Left lung (tissue), 14 donors: ENCODE measurements around the gene MRGPRD. TPM values are rescaled to one million over a fixed set of nuclear protein-coding genes. Genes with fewer than 3 reads are reported as not detected.

Source experiments
- ATAC-seq: fragments of 200-7000 bp; cut with Tn5 transposase; one replicate; pipeline ENCODE4 v1.9.1; 2020; ENCODE audit warnings: moderate library complexity
- DNase-seq, 4 donors: peaks; one replicate each; pipeline ENCODE4 v3.0.0-alpha.2; 2013 to 2020
- H3K27ac ChIP-seq, 2 donors: fragments of 200-600 bp; sonication (generic) in 1 of 2; one replicate each; pipeline versions ENCODE4 v1.5.0 to v1.8.0; 2020 to 2021
- H3K27me3 ChIP-seq, 2 donors: fragments of 200-600 bp; sonication (generic) in 1 of 2; one replicate each; pipeline versions ENCODE4 v1.5.0 to v1.8.0; 2020 to 2021
- H3K36me3 ChIP-seq, 2 donors: fragments of 200-600 bp; sonication (generic) in 1 of 2; one replicate each; pipeline versions ENCODE4 v1.5.0 to v1.8.0; 2020 to 2021
- H3K4me1 ChIP-seq, 2 donors: fragments of 200-600 bp; one replicate each; pipeline ENCODE4 v1.8.0; 2021
- H3K4me3 ChIP-seq, 2 donors: fragments of 200-600 bp; sonication (generic) in 1 of 2; one replicate each; pipeline versions ENCODE4 v1.5.0 to v1.8.0; 2020 to 2021; ENCODE audit warnings: mild to moderate bottlenecking in 1 of 2
- H3K9me3 ChIP-seq, 2 donors: fragments of 200-600 bp; sonication (generic) in 1 of 2; one replicate each; pipeline versions ENCODE4 v1.5.0 to v1.8.0; 2020 to 2021
- intact Hi-C, 2 donors: fragments of 100-400 bp; cut with DNase I; formaldehyde crosslinking; loops; one replicate each; pipeline versions ENCODE4 v1.11.2 to v1.14.2; 2022
- long read RNA-seq, 12 donors: library from polyadenylated mRNA in 2 of 12; unstranded in 2 of 12; transcript quantifications; one replicate each; pipeline ENCODE4 v2.0.0 and lab custom pipeline, GENCODE V29; 2019 to 2026
- polyA plus RNA-seq, 6 donors: library from polyadenylated mRNA; unstranded; fragments of 120-200 nt; gene quantifications; one replicate each; pipeline ENCODE4 v1.2.1, GENCODE V29; 2013; ENCODE audit not compliant: insufficient read length in 6 of 6
- total RNA-seq, 2 donors: library from RNA; stranded (reverse); fragmentation: NEBNext Ultra II Directional; extraction: Animal tissue kit (Norgen Biotek cat#: 25700); gene quantifications; one replicate each; pipeline ENCODE4 v1.2.1, GENCODE V29; 2021
- TF ChIP-seq, protein P1 (sequence below), 2 donors: fragments of 200-600 bp; sonication (generic) in 1 of 2; IDR thresholded peaks; one replicate each; pipeline versions ENCODE4 v1.5.0 to v1.8.0; 2021; ENCODE audit warnings: antibody characterized with exemption in 2 of 2
- donor health status: DM: no; HTN: yes; CAD: no.
- donor health status: DM: no; HTN: no; CAD: no.

The MRGPRD gene
- total RNA-seq (not detected), polyA plus RNA-seq (not detected)
- long read RNA-seq, donor 1 = 0 reads
- long read RNA-seq, donor 2 = 0 reads
- long read RNA-seq, donor 3 = 0 reads
- long read RNA-seq, donor 4 = 0 reads
- long read RNA-seq, donor 5 = 0 reads
- long read RNA-seq, donor 6 = 0 reads
- long read RNA-seq, donor 7 = 0 reads
- long read RNA-seq, donor 8 = 0 reads
- long read RNA-seq, donor 9 = 0 reads
- long read RNA-seq, donor 10 = 0 reads
- long read RNA-seq, donor 11 = 0 reads
- long read RNA-seq, donor 12 = 0 reads

- TF ChIP-seq, protein P1, sequence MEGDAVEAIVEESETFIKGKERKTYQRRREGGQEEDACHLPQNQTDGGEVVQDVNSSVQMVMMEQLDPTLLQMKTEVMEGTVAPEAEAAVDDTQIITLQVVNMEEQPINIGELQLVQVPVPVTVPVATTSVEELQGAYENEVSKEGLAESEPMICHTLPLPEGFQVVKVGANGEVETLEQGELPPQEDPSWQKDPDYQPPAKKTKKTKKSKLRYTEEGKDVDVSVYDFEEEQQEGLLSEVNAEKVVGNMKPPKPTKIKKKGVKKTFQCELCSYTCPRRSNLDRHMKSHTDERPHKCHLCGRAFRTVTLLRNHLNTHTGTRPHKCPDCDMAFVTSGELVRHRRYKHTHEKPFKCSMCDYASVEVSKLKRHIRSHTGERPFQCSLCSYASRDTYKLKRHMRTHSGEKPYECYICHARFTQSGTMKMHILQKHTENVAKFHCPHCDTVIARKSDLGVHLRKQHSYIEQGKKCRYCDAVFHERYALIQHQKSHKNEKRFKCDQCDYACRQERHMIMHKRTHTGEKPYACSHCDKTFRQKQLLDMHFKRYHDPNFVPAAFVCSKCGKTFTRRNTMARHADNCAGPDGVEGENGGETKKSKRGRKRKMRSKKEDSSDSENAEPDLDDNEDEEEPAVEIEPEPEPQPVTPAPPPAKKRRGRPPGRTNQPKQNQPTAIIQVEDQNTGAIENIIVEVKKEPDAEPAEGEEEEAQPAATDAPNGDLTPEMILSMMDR (IDR thresholded peaks at IDR 0.05) = no peak
- ATAC-seq = no peak
- DNase-seq = no peak
- peaks cover 0 to 34% of the 10 kb centered on the region in 2 donors for H3K27me3 ChIP-seq
- H3K36me3 ChIP-seq = no peaks in the 10 kb centered on the region
- no peaks in the 10 kb centered on the region for H3K4me1 ChIP-seq
- H3K27ac ChIP-seq = no peak within 1 kb of the TSS
- no peak within 1 kb of the TSS for H3K4me3 ChIP-seq
- H3K9me3 ChIP-seq = peaks cover 0 to 5% of the 10 kb centered on the region in 2 donors
- intact Hi-C loops = no loop called here
Measured at GRCh38 chr11:68980776-68981065, at the start of gene MRGPRD. Gene MRGPRD, minus strand, starts transcription at chr11:68980986. Its CDS starts 0 bp downstream, at chr11:68980986.

GRCh38 chr11:69030301-69030700, 49.5 kb upstream of the MRGPRD start:
- Histone ChIP-seq H3K4me3 (no peak overlapping the region), H3K9me3 (no peaks in the 10 kb centered on the region), H3K4me1 (peaks cover 0 to 32% of the 10 kb centered on the region in 2 donors), H3K27ac (no peak overlapping the region), H3K27me3 (peaks cover 0 to 4% of the 10 kb centered on the region in 2 donors), H3K36me3 (no peaks in the 10 kb centered on the region)
- TF ChIP-seq, protein P1 (IDR thresholded peaks at IDR 0.05) = no peak
- intact Hi-C loops = no loop called here
- DNase-seq (no peak), ATAC-seq (no peak)

GRCh38 chr11:69027704-69028372, 47.1 kb upstream of the MRGPRD start:
- peak overlapping the region in 1 of 2 donors; percentile 66 for H3K27ac ChIP-seq
- ATAC-seq (peak; percentile 93), DNase-seq (peak in 1 of 4 donors; percentile 81)

GRCh38 chr11:69024509-69024908, 43.7 kb upstream of the MRGPRD start:
- TF ChIP-seq, protein P1 (IDR thresholded peaks at IDR 0.05) = no peak
- intact Hi-C loops = no loop called here
- Histone ChIP-seq H3K27ac (no peak overlapping the region), H3K4me3 (no peak overlapping the region), H3K9me3 (no peaks in the 10 kb centered on the region), H3K27me3 (no peaks in the 10 kb centered on the region), H3K36me3 (no peaks in the 10 kb centered on the region), H3K4me1 (peaks cover 0 to 18% of the 10 kb centered on the region in 2 donors)
- no peak for DNase-seq
- ATAC-seq = no peak

More at GRCh38 chr11:69027704-69028372, 47.1 kb upstream of the MRGPRD start:
- Histone ChIP-seq H3K27me3 (no peaks in the 10 kb centered on the region), H3K4me3 (no peak overlapping the region), H3K36me3 (no peaks in the 10 kb centered on the region), H3K9me3 (no peaks in the 10 kb centered on the region), H3K4me1 (peaks cover 0 to 32% of the 10 kb centered on the region in 2 donors)
- TF ChIP-seq, protein P1 (IDR thresholded peaks at IDR 0.05) = no peak
- intact Hi-C loops = no loop called here

DNA sequence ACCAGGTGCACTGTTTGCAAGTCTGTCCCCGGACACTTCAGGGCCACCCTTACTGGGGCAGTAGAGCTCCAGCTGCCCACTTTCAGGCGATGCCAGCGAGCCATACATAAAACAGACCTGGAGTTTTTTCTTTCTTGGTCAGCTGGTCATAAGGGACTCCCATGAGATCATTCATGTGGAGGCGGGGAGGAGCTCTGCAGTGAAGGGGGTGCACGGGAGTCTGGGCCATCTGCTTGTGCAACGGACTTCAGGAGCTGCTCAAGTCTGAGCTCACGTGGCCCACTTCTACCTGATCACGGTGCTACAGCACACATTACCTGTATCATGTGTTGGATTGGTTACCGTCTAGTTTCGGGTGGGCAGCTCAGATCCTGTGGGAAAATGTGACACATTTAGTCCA, 41.5 kb upstream of the MRGPRD start:
- Histone ChIP-seq H3K36me3 (no peaks in the 10 kb centered on the region), H3K27me3 (no peaks in the 10 kb centered on the region), H3K27ac (no peak overlapping the region), H3K4me1 (no peaks in the 10 kb centered on the region), H3K4me3 (no peak overlapping the region), H3K9me3 (no peaks in the 10 kb centered on the region)
- no peak for DNase-seq
- TF ChIP-seq, protein P1 (IDR thresholded peaks at IDR 0.05) = no peak
- no peak for ATAC-seq
- intact Hi-C loops = no loop called here
